GM18505 (cell line): ENCODE data around the gene SLITRK3.
"Not testable (repeated sequence)": the region's sequence is repeated elsewhere in the genome, so short reads cannot be mapped to it uniquely, and the experiment has no call there.

Source experiments
- ATAC-seq: cut with Tn5 transposase; IDR thresholded peaks from one replicate; pipeline ENCODE4 v1.9.1; 2021; ENCODE audit not compliant: unreplicated experiment
- POLR2A ChIP-seq: IDR thresholded peaks from 4 replicates; pipeline ENCODE4 v1.6.1; 2011; ENCODE audit warnings: borderline replicate concordance; ENCODE audit not compliant: insufficient read depth, insufficient read length; ENCODE audit errors: extremely low read depth

Gene SLITRK3

DNA sequence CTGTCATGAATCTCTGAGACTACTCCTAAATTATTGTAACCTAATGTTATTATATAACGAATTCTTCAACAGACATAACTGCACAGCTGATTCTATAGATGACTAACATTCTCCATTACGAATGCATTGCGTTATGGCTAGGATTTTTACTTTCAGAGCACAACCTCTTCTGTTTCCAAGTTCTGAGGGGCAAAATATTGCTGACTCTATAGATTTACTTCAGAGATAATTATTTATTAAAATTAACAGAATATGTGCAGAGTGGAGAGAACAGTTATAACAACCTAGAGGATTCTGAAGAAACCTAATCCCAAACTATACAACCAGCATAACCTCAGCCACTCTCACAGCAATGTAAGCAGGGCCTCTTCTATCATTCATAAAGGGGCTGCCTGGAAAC lies 25.9 kb downstream of the SLITRK3 start:
- TF ChIP-seq POLR2A: no peak
- no peak for ATAC-seq

DNA sequence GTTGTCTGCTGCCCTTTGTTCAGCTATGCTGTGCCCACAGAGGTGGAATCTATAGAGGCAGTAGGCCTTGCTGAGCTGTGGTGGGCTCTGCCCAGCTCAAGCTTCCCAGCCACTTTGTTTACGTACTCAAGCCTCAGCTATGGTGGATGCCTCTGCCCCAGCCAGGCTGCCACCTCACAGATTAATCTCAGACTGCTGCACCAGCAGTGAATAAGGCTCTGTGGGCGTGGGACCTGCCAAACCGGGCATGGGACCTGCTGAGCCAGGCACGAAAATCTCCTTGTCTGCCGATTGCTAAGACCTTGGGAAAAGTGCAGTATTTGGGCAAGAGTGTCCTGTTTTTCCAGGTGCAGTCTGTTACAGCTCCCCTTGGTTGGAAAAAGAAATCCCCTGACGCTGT lies 26.8 kb downstream of the SLITRK3 start:
- ATAC-seq: no peak

DNA sequence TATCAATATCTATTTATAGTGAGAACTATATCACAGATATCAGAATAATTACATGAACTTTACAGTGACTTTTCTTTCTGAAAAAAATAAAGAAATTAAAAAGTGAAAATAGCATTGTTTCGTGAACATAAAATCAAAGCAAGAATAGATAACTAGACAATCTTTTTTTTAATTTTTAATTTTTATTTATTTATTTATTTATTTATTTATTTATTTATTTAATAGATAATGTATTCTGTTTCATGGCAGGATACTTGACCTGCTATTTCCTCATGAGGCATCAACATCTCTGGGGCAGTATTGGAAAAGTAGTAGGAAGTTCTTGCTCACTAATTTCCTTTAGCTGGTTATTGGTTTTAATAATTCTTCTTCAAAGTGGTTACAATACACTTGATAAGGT lies 33.3 kb downstream of the SLITRK3 start:
- ATAC-seq: no peak
- no peak for TF ChIP-seq POLR2A

More for the DNA sequence above, 26.8 kb downstream of the SLITRK3 start:
- no peak for TF ChIP-seq POLR2A

DNA sequence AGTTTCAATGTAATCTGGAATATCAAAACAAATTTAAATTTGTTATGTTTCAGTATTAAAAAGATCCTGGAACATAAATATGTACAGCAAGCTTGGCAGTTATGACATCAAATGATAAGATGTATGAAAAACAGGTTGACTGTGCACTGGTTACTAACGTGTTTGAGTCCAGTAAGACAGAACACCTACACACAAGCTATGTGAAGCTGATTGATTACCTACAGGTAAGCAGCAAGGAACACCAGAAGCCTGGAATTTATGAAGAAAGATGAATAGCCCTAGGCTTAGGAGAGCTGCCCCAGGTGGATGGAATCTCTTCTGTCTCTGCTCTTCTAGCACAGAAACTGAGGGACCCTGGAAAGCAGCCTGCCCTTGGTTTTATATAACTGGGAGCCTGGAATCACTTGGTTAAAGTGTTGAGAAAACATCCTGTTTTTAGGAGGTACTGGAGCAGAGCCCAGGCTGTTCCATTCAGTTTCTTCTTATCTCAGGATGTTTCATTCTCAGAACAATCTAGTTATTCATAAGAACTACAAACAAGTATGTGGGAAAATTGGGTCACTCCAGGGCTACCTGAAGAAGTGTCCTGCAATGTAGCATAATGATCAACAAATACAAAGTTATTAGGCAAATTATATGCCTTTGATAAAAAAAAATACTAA lies 36.3 kb downstream of the SLITRK3 start:
- no peak for TF ChIP-seq POLR2A
- no peak for ATAC-seq

DNA sequence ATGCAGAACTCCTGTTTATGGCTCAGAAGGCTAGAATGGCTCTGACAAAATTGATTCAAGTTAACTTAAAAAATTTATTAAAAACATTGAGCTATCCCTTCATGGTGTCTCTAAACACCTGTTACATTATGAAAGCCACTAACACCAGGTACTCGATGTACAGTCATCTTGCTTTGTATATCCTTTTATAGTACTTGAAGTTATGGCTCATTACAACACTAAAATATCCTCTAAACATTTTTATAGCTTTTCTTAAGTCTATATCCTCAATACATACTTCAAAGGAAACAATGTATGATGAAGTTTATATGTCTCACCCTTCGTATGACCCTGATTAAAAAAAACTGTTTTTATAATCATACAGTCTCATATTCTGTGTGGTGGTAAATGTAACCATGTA lies 38.2 kb downstream of the SLITRK3 start:
- no peak for ATAC-seq

DNA sequence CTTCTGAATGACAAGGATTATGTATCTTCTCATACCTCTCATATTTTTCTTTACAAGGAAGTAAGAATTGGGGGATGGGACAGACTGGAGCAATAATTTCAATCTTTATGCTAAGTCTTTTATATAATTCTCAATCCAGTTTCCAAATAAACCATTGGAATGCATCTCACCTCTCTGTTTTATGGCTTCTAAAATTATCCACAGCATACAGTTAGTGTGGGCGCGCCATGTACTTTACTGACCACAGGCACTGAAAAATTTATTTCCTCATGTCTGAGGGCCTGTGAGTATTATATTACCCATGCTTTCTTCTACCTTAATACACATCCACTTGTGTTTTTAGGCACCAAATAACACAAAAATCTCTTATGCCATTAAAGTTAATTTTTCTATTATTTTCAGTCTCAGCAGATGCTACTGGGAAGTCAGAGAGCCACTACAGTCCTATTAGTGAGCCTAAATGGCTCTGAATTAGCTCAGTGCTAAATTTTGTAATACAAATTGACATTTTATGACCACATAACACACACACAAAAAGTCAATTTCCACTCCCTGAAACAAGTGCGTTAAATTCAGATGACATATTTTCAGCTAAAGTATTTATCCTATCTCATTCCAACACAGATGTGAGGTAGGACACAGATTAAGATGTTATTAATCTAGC lies 39.3 kb downstream of the SLITRK3 start:
- no peak for TF ChIP-seq POLR2A
- ATAC-seq: no peak

More for the DNA sequence above, 38.2 kb downstream of the SLITRK3 start:
- TF ChIP-seq POLR2A: no peak

DNA sequence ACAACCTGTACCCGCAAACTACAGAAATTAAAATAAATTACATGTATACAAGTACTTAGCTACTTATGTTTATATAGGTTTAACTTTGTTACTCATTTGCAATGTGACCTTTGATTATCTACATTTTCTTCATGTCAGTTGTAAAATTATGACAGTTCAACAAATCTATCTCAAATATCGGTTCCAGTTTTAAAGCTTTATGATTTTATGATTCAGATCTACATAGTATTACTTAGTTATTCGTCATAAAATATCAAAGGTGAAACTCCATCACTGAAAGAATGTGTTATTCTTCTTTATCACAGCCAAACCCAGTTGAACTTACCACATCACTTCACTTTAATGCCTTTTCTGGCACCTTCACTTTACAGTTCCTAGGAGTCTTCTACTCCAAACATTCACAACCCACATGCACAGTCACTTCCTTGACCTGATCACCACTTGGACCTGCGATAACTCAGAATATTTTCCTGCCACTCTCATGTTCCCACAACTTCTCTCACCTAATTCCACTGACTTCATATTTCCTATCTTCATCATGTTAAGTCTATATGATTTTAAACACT lies 47.2 kb downstream of the SLITRK3 start:
- no peak for ATAC-seq
- TF ChIP-seq POLR2A: no peak

DNA sequence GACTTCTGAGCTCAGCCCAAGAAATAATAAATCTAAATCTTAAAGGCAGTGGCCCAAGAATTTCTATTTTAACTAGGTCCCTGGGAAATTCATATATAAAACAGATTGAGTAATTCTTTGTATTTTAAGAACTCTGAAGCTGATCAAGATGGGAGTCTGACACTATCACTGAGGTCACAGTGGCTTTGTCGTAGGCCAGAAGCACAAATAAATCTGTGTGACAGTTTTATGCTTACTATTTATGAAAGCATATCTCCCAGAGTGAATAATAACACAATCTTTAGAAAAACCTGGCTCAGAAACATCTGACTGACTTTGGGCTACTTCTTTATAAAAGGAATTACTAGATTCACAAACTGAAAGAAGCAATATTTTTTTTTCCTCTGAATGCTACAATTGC lies 51.9 kb downstream of the SLITRK3 start:
- no peak for TF ChIP-seq POLR2A
- no peak for ATAC-seq

DNA sequence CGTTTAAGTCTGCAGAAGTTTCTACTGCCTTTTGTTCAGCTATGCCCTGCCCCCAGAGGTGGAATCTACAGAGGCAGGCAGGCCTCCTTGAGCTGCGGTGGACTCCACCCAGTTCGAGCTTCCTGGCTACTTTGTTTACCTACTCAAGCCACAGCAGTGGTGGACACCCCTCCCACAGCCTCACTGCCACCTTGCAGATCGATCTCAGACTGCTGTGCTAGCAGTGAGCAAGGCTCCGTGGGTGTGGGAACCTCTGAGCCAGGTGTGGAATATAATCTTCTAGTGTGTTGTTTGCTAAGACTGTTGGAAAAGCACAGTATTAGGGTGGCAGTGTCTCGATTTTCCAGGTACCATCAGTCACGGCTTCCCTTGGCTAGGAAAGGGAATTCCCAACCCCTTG lies 56.3 kb downstream of the SLITRK3 start:
- not testable (repeated sequence) for ATAC-seq
